Activated CD8-positive, alpha-beta T cell treated with anti-CD3 and anti-CD28 coated beads for 36 hours (primary cell): ENCODE measurements around the gene NKD1. TPM values are rescaled to one million over a fixed set of nuclear protein-coding genes. Genes with fewer than 3 reads are reported as not detected.

Experiments
- ATAC-seq: fragments of 200-7000 bp; cut with Tn5 transposase; one replicate; pipeline ENCODE4 v1.10.0; 2021; ENCODE audit warnings: mild to moderate bottlenecking, moderate library complexity
- CTCF ChIA-PET: fragments of 350-600 bp; sonication (Branson Sonifier 250); formaldehyde crosslinking; loops from one replicate; lab custom pipeline; 2021; ENCODE audit warnings: antibody characterized with exemption; lab: Charles Lee
- POLR2A ChIA-PET: fragments of 350-600 bp; sonication (Branson Sonifier 250); formaldehyde crosslinking; loops from one replicate; lab custom pipeline; 2021; ENCODE audit warnings: antibody characterized with exemption; lab: Charles Lee
- DNase-seq: peaks from one replicate; pipeline ENCODE4 v3.0.0-alpha.2; 2020
- H3K27ac Mint-ChIP-seq: one replicate; pipeline ENCODE4 v1.8.0; 2021; ENCODE audit warnings: mild to moderate bottlenecking, mixed read lengths
- H3K27me3 Mint-ChIP-seq: one replicate; pipeline ENCODE4 v1.8.0; 2021; ENCODE audit warnings: mixed read lengths
- H3K36me3 Mint-ChIP-seq: one replicate; pipeline ENCODE4 v1.8.0; 2021; ENCODE audit warnings: low read depth, mixed read lengths
- H3K4me1 Mint-ChIP-seq: one replicate; pipeline ENCODE4 v1.8.0; 2021; ENCODE audit warnings: low read depth, mixed read lengths
- H3K4me3 Mint-ChIP-seq: one replicate; pipeline ENCODE4 v1.8.0; 2021; ENCODE audit warnings: mild to moderate bottlenecking, moderate library complexity, mixed read lengths
- H3K9me3 Mint-ChIP-seq: one replicate; pipeline ENCODE4 v1.8.0; 2021; ENCODE audit warnings: mixed read lengths
- intact Hi-C: fragments of 100-400 bp; cut with micrococcal nuclease; formaldehyde crosslinking; loops from one replicate; pipeline ENCODE4 v1.10.0; 2022
- total RNA-seq, 2 experiments: library from RNA; stranded (reverse); gene quantifications; one replicate each; pipeline ENCODE4 v1.2.3, GENCODE V29; 2021
- TF ChIP-seq, protein P1 (sequence below): fragments of 200-600 bp; IDR thresholded peaks from one replicate; pipeline ENCODE4 v1.8.0; 2022; ENCODE audit warnings: antibody characterized with exemption, mild to moderate bottlenecking

Gene NKD1
- total RNA-seq, 2 experiments from 2014 or later = 1.9 to 3.6 TPM

DNA sequence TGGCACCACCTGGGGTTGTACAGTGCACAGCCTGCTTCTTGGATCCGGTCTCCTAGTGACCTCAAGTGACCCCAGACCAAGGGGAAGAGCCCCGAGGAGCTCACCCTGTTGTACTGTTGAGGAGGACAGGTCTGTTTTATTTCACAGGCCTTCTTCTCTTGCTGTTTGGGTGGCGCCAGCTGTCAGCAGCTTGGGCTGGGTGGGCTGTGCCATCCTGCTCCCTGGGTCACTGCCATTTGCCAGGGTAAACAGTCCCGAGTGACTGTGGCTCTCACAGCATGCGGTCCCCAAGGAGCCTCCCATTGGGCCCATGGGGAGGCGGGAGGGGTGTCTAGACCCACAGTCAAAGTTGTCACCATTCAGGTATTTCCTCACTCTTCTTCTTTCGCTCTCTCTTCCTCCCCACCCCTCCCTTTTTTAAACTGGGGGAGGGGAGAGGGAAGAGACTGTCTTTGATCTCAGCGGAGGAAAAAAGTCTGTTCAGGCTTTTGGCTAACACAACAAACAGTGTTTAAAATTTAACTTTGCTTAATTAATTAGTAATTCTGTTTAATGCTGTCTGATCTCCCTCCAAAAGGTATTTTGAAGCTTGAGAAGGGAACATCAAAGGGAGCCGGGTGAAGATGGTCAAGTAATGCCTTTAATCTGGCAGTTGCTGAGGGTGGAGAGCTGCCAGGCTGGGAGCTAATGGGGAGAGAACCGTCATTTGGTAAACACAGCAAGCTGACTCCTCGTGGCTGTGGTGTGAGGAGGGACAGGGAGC is 68.9 kb downstream of the NKD1 start:
- TF ChIP-seq, protein P1, sequence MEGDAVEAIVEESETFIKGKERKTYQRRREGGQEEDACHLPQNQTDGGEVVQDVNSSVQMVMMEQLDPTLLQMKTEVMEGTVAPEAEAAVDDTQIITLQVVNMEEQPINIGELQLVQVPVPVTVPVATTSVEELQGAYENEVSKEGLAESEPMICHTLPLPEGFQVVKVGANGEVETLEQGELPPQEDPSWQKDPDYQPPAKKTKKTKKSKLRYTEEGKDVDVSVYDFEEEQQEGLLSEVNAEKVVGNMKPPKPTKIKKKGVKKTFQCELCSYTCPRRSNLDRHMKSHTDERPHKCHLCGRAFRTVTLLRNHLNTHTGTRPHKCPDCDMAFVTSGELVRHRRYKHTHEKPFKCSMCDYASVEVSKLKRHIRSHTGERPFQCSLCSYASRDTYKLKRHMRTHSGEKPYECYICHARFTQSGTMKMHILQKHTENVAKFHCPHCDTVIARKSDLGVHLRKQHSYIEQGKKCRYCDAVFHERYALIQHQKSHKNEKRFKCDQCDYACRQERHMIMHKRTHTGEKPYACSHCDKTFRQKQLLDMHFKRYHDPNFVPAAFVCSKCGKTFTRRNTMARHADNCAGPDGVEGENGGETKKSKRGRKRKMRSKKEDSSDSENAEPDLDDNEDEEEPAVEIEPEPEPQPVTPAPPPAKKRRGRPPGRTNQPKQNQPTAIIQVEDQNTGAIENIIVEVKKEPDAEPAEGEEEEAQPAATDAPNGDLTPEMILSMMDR = no peak
- POLR2A ChIA-PET = no interaction called here
- no peak for DNase-seq
- Mint-ChIP-seq H3K27me3 (no peaks in the 10 kb centered on the region), H3K36me3 (no peaks in the 10 kb centered on the region), H3K4me1 (peaks cover 6% of the 10 kb centered on the region), H3K4me3 (no peak overlapping the region), H3K9me3 (no peaks in the 10 kb centered on the region), H3K27ac (no peak overlapping the region)
- intact Hi-C loops = no loop called here
- no peak for ATAC-seq
- CTCF ChIA-PET = interaction anchor here (1.0 to 3.2 kb wide), 2 partner anchors 49 to 189 kb away, joined by 3 to 13 read pairs; no protein-coding TSS in a partner anchor

- CTCF ChIA-PET = interaction anchor here (1.0 to 3.2 kb wide), 2 partner anchors 48 to 189 kb away, joined by 3 to 13 read pairs; no protein-coding TSS in a partner anchor
- POLR2A ChIA-PET = interaction anchor here (1.5 kb wide), 1 partner anchor 49 kb away, joined by 3 read pairs; no protein-coding TSS in a partner anchor
- intact Hi-C loops = no loop called here
- H3K36me3 Mint-ChIP-seq = no peaks in the 10 kb centered on the region
- TF ChIP-seq, protein P1 = no peak
- H3K27me3 Mint-ChIP-seq = no peaks in the 10 kb centered on the region
- H3K27ac Mint-ChIP-seq = no peak overlapping the region
- no peak overlapping the region for H3K4me3 Mint-ChIP-seq
- peaks cover 6% of the 10 kb centered on the region for H3K4me1 Mint-ChIP-seq
- DNase-seq (no peak), ATAC-seq (no peak)
- H3K9me3 Mint-ChIP-seq = no peaks in the 10 kb centered on the region
Measured at GRCh38 chr16:50617646-50618184, 69.5 kb downstream of the NKD1 start.

DNA sequence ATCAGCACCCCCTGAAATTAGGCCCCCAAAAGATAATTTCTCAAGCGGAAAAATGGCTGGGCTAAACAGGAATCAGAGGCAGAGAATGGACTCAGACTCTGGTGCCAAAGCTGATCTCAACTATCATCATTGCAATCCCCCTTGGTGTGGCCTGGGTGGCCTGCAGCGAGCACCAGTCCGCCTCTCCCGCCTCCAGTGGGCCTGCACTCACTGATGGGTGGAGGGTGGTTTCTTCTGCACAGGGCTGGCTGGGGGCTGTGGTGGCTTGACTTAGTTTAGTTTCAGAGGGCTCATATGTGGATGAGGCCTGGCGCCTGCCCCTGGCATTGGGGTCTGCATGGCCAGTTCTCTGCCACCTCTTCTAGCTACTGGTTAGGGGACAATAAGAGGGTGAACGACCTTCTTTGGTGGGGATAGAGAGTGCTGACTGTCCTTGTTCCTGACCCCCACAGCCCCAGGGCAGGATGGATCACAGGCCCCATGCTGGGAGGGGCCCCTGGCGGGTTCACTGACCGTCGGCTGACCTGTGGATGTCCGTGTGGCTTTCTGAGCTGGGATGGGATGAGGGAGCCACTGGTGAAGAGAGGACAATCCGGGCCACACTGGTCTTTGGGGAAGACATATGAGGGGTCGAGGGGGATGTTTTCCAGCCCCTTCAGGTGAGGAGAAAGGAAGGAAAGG is 70.2 kb downstream of the NKD1 start:
- Mint-ChIP-seq H3K27ac (no peak overlapping the region), H3K27me3 (no peaks in the 10 kb centered on the region), H3K4me3 (no peak overlapping the region), H3K4me1 (peaks cover 6% of the 10 kb centered on the region), H3K36me3 (no peaks in the 10 kb centered on the region), H3K9me3 (no peaks in the 10 kb centered on the region)
- ATAC-seq = no peak
- POLR2A ChIA-PET = interaction anchor here (1.5 kb wide), 1 partner anchor 49 kb away, joined by 3 read pairs; no protein-coding TSS in a partner anchor
- no peak for DNase-seq
- intact Hi-C loops = no loop called here
- CTCF ChIA-PET = interaction anchor here (1.4 kb wide), 2 partner anchors 17 to 47 kb away, joined by 3 to 5 read pairs; no protein-coding TSS in a partner anchor
- TF ChIP-seq, protein P1 = no peak

GRCh38 chr16:50619702-50620491 is 71.7 kb downstream of the NKD1 start:
- Mint-ChIP-seq H3K9me3 (no peaks in the 10 kb centered on the region), H3K36me3 (no peaks in the 10 kb centered on the region), H3K27me3 (no peaks in the 10 kb centered on the region), H3K4me3 (no peak overlapping the region), H3K27ac (no peak overlapping the region), H3K4me1 (peaks cover 18% of the 10 kb centered on the region)
- ChIA-PET POLR2A (no interaction called here), CTCF (interaction anchor here (1.4 to 1.6 kb wide), 3 partner anchors 16 to 46 kb away, joined by 3 to 7 read pairs (median 5); no protein-coding TSS in a partner anchor)
- intact Hi-C loops = no loop called here
- no peak for DNase-seq
- TF ChIP-seq, protein P1 = no peak
- ATAC-seq = no peak
